Glutamatergic neuron (in vitro differentiated cells): ENCODE data around the gene LAMB3. TPM values are rescaled to one million over a fixed set of nuclear protein-coding genes. Genes with fewer than 3 reads are reported as not detected.

Experiments
- DNase-seq: peaks from one replicate; pipeline ENCODE4 v3.0.0; 2022
- H3K27ac Mint-ChIP-seq: one replicate; pipeline ENCODE4 v1.8.0; 2020; ENCODE audit warnings: mild to moderate bottlenecking, mixed read lengths, inconsistent platforms; ENCODE audit not compliant: unreplicated experiment
- H3K27me3 Mint-ChIP-seq: one replicate; pipeline ENCODE4 v1.8.0; 2020; ENCODE audit warnings: mild to moderate bottlenecking, moderate library complexity, mixed read lengths, inconsistent platforms; ENCODE audit not compliant: unreplicated experiment
- H3K36me3 Mint-ChIP-seq: one replicate; pipeline ENCODE4 v1.8.0; 2020; ENCODE audit warnings: mild to moderate bottlenecking, mixed read lengths, inconsistent platforms; ENCODE audit not compliant: unreplicated experiment
- H3K4me1 Mint-ChIP-seq: one replicate; pipeline ENCODE4 v1.8.0; 2020; ENCODE audit warnings: mild to moderate bottlenecking, low read depth, mixed read lengths, inconsistent platforms; ENCODE audit not compliant: unreplicated experiment
- H3K4me3 Mint-ChIP-seq: one replicate; pipeline ENCODE4 v1.8.0; 2020; ENCODE audit warnings: mild to moderate bottlenecking, mixed read lengths, inconsistent platforms; ENCODE audit not compliant: unreplicated experiment
- H3K9me3 Mint-ChIP-seq: one replicate; pipeline ENCODE4 v1.8.0; 2020; ENCODE audit warnings: mild to moderate bottlenecking, moderate library complexity, mixed read lengths, inconsistent platforms; ENCODE audit not compliant: unreplicated experiment
- CTCF ChIP-seq: fragments of 200-600 bp; sonication (generic); IDR thresholded peaks from one replicate; pipeline ENCODE4 v1.5.0; 2021; ENCODE audit not compliant: partially characterized antibody, unreplicated experiment
- total RNA-seq: library from RNA; stranded (reverse); fragmentation: NEBNext Ultra II Directional; extraction: Animal tissue kit (Norgen Biotek cat#: 25700); gene quantifications from one replicate; pipeline ENCODE4 v1.2.1, GENCODE V29; 2021; ENCODE audit not compliant: unreplicated experiment

Gene LAMB3
- total RNA-seq, 1 donor from 2014 or later: 0.54 TPM

GRCh38 chr1:209692296-209692695 lies 40.1 kb upstream of the LAMB3 start:
- H3K27me3 Mint-ChIP-seq: peaks cover 3% of the 10 kb centered on the region
- no peaks in the 10 kb centered on the region for H3K9me3 Mint-ChIP-seq
- H3K4me3 Mint-ChIP-seq: no peak overlapping the region
- H3K36me3 Mint-ChIP-seq: no peaks in the 10 kb centered on the region
- H3K4me1 Mint-ChIP-seq: peaks cover 3% of the 10 kb centered on the region
- no peak overlapping the region for H3K27ac Mint-ChIP-seq
- no peak for TF ChIP-seq CTCF
- DNase-seq: no peak

DNA sequence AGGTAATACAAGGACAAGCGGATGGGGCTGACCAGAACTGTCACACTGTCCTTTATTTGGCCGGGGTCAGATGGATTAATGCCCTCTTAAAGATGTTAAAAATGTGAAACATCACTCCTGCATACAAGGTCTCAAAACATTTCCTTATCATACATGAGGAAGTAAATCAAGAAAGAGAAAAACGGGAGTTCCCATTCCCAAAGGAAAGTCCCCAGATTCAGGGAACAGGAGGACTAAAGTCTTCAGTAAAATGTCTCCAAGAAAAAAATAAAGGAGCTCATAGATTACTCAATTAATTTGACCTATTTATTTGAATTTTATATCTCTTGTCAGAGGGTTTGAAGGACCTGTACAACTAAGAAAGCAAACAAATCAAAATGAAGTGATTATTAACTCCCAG lies 39.0 kb upstream of the LAMB3 start:
- Mint-ChIP-seq H3K27ac (no peak overlapping the region), H3K36me3 (no peaks in the 10 kb centered on the region), H3K4me1 (peaks cover 3% of the 10 kb centered on the region), H3K9me3 (no peaks in the 10 kb centered on the region), H3K4me3 (no peak overlapping the region), H3K27me3 (peaks cover 3% of the 10 kb centered on the region)
- no peak for TF ChIP-seq CTCF
- no peak for DNase-seq

- no peaks in the 10 kb centered on the region for H3K36me3 Mint-ChIP-seq
- peaks cover 3% of the 10 kb centered on the region for H3K4me1 Mint-ChIP-seq
- H3K27me3 Mint-ChIP-seq: peaks cover 3% of the 10 kb centered on the region
- H3K4me3 Mint-ChIP-seq: no peak overlapping the region
- H3K27ac Mint-ChIP-seq: no peak overlapping the region
- no peak for TF ChIP-seq CTCF
- no peaks in the 10 kb centered on the region for H3K9me3 Mint-ChIP-seq
- DNase-seq: no peak
Observed at GRCh38 chr1:209689477-209689876, 37.3 kb upstream of the LAMB3 start.

GRCh38 chr1:209688746-209689234 lies 36.6 kb upstream of the LAMB3 start:
- Mint-ChIP-seq H3K36me3 (no peaks in the 10 kb centered on the region), H3K4me1 (peaks cover 3% of the 10 kb centered on the region), H3K4me3 (no peak overlapping the region), H3K27ac (no peak overlapping the region), H3K9me3 (no peaks in the 10 kb centered on the region), H3K27me3 (peaks cover 3% of the 10 kb centered on the region)
- no peak for DNase-seq
- TF ChIP-seq CTCF: no peak

DNA sequence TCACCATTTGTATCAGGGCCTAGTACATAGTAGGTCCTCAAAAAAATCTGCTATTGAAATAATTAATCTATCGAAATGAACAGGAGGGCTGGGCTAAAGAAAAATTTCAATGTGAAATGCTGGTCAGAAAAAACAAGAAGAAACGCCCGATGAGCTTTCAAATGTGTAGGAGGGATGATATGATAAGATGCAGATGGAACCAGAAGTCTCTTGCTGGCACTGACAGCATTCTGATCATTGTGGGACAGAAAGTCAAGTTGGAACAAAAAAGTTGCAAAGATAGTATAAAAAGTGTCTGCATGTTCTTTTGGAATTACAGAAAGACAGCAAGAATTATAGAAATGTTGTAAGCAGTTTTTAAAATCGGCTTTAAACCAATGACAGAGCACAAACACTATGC lies 34.1 kb upstream of the LAMB3 start:
- no peaks in the 10 kb centered on the region for H3K4me1 Mint-ChIP-seq

More for the DNA sequence above, 34.1 kb upstream of the LAMB3 start:
- DNase-seq: no peak
- no peaks in the 10 kb centered on the region for H3K9me3 Mint-ChIP-seq
- no peak for TF ChIP-seq CTCF
- H3K27me3 Mint-ChIP-seq: no peaks in the 10 kb centered on the region
- H3K36me3 Mint-ChIP-seq: no peaks in the 10 kb centered on the region
- H3K27ac Mint-ChIP-seq: no peak overlapping the region
- no peak overlapping the region for H3K4me3 Mint-ChIP-seq
